Urothelium cell line (cell line): ENCODE results near the gene FAM222A.

Experiments
- DNase-seq: peaks from one replicate; pipeline ENCODE4 v3.0.0; 2011; ENCODE audit warnings: low spot score, mixed read lengths
- FAIRE-seq: peaks from 2 replicates; lab custom pipeline; 2011; peaks lifted over from hg19 to GRCh38; lab: Jason Lieb, UNC

The FAM222A gene

DNA sequence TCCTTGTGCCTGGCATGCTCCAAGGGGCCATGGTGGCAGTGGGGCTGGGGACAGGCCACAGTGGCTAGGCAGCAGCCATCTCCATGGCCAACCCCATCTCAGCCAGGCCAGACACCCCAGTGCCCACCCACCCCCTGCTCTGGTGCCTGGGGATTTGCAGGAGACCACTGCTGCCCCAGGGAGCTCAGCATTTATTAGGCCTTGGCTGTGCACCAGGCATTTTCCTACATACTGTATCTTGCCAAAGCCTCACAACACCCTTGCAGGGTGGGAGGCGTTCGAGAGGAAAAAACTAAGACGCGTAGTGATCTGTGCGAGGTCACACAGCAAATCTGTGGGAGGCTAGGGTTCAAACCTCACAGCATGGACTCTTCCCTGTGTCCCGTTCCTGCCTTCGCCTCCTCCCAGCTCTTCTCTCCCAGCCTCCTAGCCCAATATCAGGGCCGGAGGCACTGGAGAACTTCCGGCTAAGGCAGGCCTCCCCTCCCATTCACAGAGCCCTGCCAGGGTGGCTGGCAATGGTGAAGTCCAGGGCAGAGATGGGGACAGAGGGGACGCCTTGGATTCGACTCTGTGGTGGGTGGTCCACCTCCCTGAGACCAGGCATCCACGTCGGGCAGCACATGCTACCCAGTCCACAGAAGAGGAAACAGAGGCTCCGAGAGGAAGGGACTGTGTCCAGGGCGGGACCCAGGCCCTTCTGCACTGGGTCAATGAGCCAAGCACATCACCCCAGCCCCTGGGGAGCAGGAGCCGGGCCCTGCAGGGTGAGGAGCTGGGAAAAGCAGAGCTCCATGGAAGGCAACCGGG lies 57.4 kb downstream of the FAM222A start:
- FAIRE-seq (no peak), DNase-seq (no peak)

GRCh38 chr12:109771746-109772621 lies 58.4 kb downstream of the FAM222A start:
- DNase-seq (no peak), FAIRE-seq (no peak)

DNA sequence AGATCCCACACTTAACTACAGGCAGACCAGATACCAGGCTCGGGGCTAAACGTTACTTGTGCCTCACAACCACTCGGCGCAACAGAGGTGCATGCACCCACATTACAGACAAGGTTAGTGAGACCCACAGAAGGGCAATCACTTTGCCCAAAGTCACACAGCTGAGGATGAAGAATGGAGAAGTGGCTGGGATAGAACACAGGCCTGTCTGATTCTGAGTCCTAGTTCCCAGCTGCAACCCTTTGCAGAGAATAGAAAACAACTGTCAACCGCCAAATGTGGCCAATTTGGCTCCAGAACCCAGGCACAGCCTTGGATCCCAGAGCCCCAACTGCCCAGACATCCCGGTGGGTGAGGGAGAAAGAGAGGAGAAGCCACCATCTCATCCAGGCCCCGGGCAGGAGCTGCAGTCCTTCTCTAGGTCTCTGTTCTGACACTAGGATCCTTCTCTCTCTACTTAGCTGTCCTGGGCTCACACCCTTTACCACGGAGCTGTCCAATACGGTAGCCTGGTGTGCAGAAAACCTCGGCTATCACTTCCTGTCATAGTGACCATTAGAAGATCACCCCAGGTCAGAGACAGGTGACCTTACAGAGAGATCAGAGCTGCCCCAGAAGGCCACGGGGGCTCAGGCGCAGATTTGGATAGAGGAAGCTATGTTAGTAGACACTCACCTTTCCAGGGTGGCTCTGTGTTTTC lies 59.1 kb downstream of the FAM222A start:
- no peak for FAIRE-seq
- DNase-seq = no peak

DNA sequence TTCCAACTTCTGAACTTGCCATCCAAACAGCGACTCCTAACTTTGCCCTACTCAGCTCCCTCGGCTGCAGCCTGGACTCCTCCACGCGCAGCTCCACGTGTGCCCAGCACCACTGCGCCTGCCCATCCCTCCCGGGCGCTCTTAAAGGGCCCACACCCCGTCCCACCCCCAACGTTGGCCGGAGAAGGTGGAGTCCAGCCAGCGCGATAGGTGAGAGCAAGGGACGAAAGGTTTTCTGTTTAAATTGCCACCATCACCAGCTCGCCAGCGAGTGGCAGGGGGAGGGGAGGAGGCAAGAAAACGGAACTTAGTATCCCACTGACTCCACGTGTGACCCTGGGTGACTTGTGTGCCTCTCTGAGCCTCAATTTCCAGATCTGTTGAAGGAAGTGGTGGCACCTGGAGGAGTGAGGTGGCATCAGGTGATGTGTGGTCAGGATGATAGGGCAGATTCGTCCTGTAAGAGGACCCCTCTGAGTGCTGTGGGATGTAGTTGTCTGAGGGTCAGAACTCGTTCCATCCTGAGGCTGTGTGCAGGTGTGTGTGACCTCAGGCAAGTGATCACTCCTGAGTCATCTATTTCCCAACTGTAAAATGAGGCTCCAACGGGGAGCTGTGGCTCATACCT lies 59.9 kb downstream of the FAM222A start:
- FAIRE-seq = no peak
- DNase-seq = no peak

- DNase-seq (peak; percentile 58), FAIRE-seq (no peak)
These were observed 61.7 kb downstream of the FAM222A start for GRCh38 chr12:109775172-109775881.

- DNase-seq = no peak
- no peak for FAIRE-seq
These were observed 63.0 kb downstream of the FAM222A start for GRCh38 chr12:109776624-109777023.

DNA sequence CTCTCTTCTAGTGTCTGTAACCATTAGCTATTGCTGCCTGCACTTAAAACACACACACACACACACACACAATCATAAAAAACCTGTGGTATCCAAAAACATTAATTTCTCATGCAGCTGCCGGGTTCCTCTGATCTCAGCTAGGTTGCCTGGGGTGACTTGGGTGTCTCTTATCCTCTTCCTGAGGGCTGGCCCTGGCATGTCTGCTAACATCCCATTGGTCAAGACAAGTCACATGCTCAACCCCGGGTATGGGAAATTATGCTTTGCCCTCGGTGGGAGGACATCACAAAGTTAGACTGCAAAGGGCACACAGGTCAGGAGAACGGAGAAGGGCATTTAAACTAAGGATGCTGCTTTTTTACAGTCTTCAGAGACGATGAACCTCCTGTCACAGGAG lies 63.9 kb downstream of the FAM222A start:
- no peak for FAIRE-seq
- DNase-seq = peak; percentile 80

GRCh38 chr12:109778684-109779083 lies 65.1 kb downstream of the FAM222A start:
- FAIRE-seq (no peak), DNase-seq (no peak)

- no peak for DNase-seq
- no peak for FAIRE-seq
These were observed 65.8 kb downstream of the FAM222A start for GRCh38 chr12:109779382-109779781.

DNA sequence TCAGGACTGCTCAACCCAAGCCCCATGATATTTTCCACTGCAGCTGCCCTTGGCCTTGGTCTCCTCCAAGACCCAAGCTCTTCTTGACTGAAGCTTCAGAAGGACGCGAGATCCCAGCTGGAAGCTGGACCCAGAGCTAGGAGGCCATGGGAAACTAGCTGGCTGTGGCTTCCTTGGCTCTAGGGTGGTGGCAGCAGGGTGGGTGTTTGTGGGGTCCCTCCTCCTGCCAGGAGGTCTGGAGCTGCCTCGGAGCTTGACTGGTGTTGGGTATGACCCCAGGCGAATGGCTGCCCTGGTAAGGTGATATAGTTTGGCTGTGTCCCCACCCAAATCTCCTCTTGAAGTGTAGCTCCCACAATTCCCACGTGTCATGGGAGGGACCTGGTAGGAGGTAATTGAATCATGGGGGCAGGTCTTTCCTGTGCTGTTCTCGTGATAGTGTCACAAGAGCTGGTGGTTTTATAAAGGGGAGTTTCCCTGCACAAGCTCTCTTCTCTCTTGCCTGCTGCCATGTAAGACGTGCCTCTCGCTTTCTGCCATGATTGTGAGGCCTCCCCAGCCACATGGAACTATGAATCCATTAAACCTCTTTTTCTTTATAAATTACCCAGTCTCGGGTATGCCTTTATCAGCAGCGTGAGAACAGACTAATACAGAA lies 68.2 kb downstream of the FAM222A start:
- FAIRE-seq (no peak), DNase-seq (no peak)

GRCh38 chr12:109782326-109782703 lies 68.7 kb downstream of the FAM222A start:
- no peak for DNase-seq
- FAIRE-seq = no peak

- DNase-seq = no peak
- no peak for FAIRE-seq
These were observed 69.7 kb downstream of the FAM222A start for GRCh38 chr12:109783135-109783964.

DNA sequence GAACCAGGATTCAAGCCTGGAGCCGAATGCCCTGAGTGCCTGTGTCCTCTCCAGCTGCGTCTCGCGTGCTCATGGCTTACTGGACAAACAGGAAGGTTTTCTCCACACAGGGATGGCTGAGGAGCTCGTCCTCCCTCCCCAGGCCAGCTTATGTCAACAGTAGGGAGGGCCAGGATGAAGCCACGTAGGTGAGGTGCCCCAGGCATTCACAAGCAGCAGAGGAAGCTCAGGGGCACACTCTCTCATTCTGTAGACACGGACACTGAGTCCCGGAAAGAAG lies 70.3 kb downstream of the FAM222A start:
- DNase-seq = no peak
- no peak for FAIRE-seq

DNA sequence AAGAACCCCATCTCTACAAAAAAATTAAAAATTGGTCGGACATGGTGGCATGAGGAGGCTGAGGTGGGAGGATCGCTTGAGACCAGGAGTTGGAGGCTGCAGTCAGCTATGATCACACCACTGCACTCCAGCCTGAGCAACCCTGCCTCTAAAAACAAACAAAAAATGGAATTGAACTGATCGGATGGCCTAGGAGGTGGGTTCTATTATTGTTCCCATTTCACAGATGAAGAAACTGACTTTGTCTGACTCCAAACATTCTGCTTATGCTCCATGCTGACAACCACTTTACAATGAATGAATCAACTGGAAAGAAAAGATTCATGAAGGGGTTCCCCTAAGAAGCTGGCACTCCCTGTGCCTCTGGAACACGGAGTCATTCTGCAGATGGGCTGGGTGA lies 72.2 kb downstream of the FAM222A start:
- no peak for DNase-seq
- FAIRE-seq = no peak

- FAIRE-seq (no peak), DNase-seq (no peak)
These were observed 73.2 kb downstream of the FAM222A start for GRCh38 chr12:109786799-109787198.

- no peak for DNase-seq
- no peak for FAIRE-seq
These were observed 76.0 kb downstream of the FAM222A start for GRCh38 chr12:109789526-109790048.

GRCh38 chr12:109792992-109793391 lies 79.4 kb downstream of the FAM222A start:
- no peak for FAIRE-seq
- DNase-seq = no peak

- no peak for FAIRE-seq
- no peak for DNase-seq
These were observed 79.8 kb downstream of the FAM222A start for GRCh38 chr12:109793411-109793810.
